Prostate gland (tissue), 2 donors: Measurements from ENCODE around the gene MLPH.

Experiments used
- CTCF ChIP-seq, 4 experiments: fragments of 200-600 bp in 2 of 4; fragments of 450-650 bp in 2 of 4; sonication (generic) in 2 of 4; IDR thresholded peaks; 1 replicate in 3 of 4; 2 replicates in 1 of 4; pipeline ENCODE4 v1.5.1; 2016 to 2019; ENCODE audit warnings: antibody characterized with exemption in 4 of 4, mild to moderate bottlenecking in 2 of 4, moderate library complexity in 2 of 4
- POLR2A ChIP-seq: fragments of 450-650 bp; IDR thresholded peaks from one replicate; pipeline ENCODE4 v1.6.1; 2016; ENCODE audit warnings: antibody characterized with exemption, mild to moderate bottlenecking
- POLR2AphosphoS5 ChIP-seq: sonication (generic); formaldehyde crosslinking; IDR thresholded peaks from one replicate; pipeline ENCODE4 v1.6.1; 2017; ENCODE audit warnings: antibody characterized with exemption

GRCh38 chr2:237496428-237496827 is 9.4 kb downstream of the MLPH start:
- TF ChIP-seq CTCF (IDR thresholded peaks at IDR 0.05) (no peak), POLR2A (no peak), POLR2AphosphoS5 (no peak)
